MG63 (cell line): Measurements from ENCODE around the gene PIAS1. TPM values are rescaled to one million over a fixed set of nuclear protein-coding genes. Genes with fewer than 3 reads are reported as not detected.
"Not testable (repeated sequence)": the region's sequence is repeated elsewhere in the genome, so short reads cannot be mapped to it uniquely, and the experiment has no call there.

Source experiments
- DNase-seq: peaks from one replicate; pipeline ENCODE4 v3.0.0-alpha.2; 2020
- H3K27me3 ChIP-seq: fragments of 250-450 bp; sonication (Bioruptor Pico); 2 replicates; pipeline ENCODE4 v1.5.1; 2020; ENCODE audit warnings: mild to moderate bottlenecking, moderate library complexity
- H3K36me3 ChIP-seq: fragments of 250-450 bp; sonication (Bioruptor Pico); 2 replicates; pipeline ENCODE4 v1.5.1; 2020; ENCODE audit warnings: mild to moderate bottlenecking, moderate library complexity
- H3K4me3 ChIP-seq: fragments of 250-450 bp; sonication (Bioruptor Pico); 2 replicates; pipeline ENCODE4 v1.5.1; 2020; ENCODE audit warnings: mild to moderate bottlenecking, moderate library complexity
- H3K9me3 ChIP-seq: fragments of 250-450 bp; sonication (Bioruptor Pico); 2 replicates; pipeline ENCODE4 v1.5.1; 2020; ENCODE audit warnings: mild to moderate bottlenecking, moderate library complexity
- total RNA-seq: library from RNA; depleted of rRNA; stranded (reverse); fragments of >200 nt; shearing (Covaris generic); gene quantifications from 2 replicates; pipeline ENCODE4 v1.2.3, GENCODE V29; 2014; ENCODE audit warnings: low replicate concordance; rRNA removed

The PIAS1 gene
- total RNA-seq, 1 experiment from 2014 or later, result 30.4 TPM

- Histone ChIP-seq H3K4me3 (no peak overlapping the region), H3K27me3 (no peaks in the 10 kb centered on the region), H3K36me3 (no peaks in the 10 kb centered on the region), H3K9me3 (peaks cover 2% of the 10 kb centered on the region; the same call in 1 of the 2 replicates)
- DNase-seq, result no peak
Measured at GRCh38 chr15:68234060-68234459, 179.9 kb downstream of the PIAS1 start.

DNA sequence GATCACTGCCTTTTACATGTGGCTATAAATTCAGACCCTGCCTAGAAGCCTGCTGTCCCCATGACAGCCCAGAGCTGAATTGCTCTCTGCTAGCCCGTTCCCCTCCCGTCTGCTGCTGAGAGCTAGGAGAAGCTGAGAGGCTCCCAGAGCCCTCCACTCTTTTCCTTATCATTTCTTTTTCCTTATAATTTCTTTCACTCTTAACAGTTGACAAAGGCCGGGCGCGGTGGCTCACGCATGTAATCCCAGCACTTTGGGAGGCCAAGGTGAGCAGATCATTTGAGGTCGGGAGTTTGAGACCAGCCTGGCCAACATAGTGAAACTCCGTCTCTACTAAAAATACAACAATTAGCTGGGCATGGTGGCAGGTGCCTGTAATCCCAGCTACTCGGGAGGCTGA, 180.4 kb downstream of the PIAS1 start:
- H3K36me3 ChIP-seq, H3K27me3 ChIP-seq, DNase-seq, H3K4me3 ChIP-seq, H3K9me3 ChIP-seq: not testable (repeated sequence)

GRCh38 chr15:68235022-68235421, 180.9 kb downstream of the PIAS1 start:
- DNase-seq, result no peak
- Histone ChIP-seq H3K9me3 (peaks cover 2% of the 10 kb centered on the region; the same call in 1 of the 2 replicates), H3K4me3 (no peak overlapping the region), H3K27me3 (no peaks in the 10 kb centered on the region), H3K36me3 (no peaks in the 10 kb centered on the region)

DNA sequence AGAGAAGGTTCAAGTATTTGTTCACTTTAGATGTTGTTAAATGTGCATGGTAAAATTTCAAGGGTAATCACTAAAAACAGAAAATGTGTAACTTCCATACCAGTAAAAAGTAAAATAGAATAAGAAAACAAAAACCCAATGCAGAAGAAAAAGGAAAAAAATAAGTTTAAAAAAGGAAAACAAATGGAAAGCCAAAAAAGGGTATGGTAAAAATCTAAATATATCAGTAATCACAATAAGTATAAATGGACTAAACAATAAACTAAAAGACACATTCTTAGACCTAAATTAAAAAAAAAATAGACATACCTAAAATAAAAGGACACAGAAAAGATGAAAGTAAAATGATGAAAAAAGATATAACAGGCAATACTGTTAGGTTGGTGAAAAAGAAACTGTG, 184.9 kb downstream of the PIAS1 start:
- no peaks in the 10 kb centered on the region for H3K27me3 ChIP-seq
- no peaks in the 10 kb centered on the region for H3K36me3 ChIP-seq
- no peak overlapping the region for H3K4me3 ChIP-seq
- H3K9me3 ChIP-seq, result peaks cover 3% of the 10 kb centered on the region
- DNase-seq, result no peak

DNA sequence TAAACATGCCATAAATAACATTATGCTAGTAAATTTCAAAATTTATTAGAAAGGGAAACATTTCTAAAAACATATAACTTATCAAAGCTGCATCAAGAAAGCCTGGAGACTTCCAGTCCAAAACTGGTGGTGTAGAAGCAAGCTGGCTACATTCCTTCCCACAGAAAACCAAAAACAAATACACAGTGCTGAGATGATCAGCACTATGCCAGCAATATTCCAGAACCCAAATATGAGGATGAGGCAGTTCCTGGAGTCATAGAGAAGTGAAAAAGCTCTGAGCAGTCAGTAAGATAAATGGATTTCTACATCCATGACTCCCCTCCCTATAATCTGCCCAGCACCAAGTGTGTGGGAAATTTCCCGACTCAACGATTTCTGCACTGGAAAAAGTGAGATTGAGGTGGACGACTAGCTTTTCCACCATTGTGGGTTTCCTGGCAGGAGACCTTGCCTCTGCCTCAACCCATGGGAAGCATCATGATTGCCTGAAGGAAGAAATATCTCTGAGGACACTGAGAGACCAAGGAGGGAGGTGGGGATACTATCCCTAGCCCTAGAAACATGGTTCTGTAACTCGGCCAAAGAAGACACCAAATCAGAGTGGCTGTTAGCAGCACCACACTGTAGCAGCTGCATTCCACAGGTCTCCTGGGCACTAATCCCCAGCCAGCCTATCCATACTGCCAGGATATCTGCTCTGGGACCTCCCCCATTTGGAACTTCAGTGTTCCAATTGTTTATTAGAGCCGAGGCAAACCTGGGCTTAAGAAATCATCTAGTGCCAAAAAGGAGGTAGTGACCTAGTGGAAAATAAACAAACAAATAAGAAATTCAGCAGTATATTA, 187.2 kb downstream of the PIAS1 start:
- Histone ChIP-seq H3K36me3 (no peaks in the 10 kb centered on the region), H3K4me3 (no peak overlapping the region), H3K9me3 (peaks cover 10% of the 10 kb centered on the region), H3K27me3 (no peaks in the 10 kb centered on the region)
- DNase-seq, result no peak

Other genes starting within 250 kb of the PIAS1 start
- not detected in 2 replicates for gene SKOR1, start 228.8 kb upstream of the PIAS1 start, total RNA-seq
- gene RNU6-1, start 214.3 kb upstream of the PIAS1 start, total RNA-seq, result not detected in 2 replicates
- 0.82 and 3.3 TPM in 2 replicates for gene CALML4, start 151.0 kb downstream of the PIAS1 start, total RNA-seq
- gene CLN6, start 175.4 kb downstream of the PIAS1 start, total RNA-seq, result 29.5 and 38.8 TPM in 2 replicates
- 35.2 and 41.3 TPM in 2 replicates for gene FEM1B, start 223.4 kb downstream of the PIAS1 start, total RNA-seq